DND-41 (cell line): ENCODE measurements around the gene FAM180B.

Source experiments
- ATAC-seq: fragments of 200-7000 bp; cut with Tn5 transposase; 3 replicates; pipeline ENCODE4 v1.9.1; 2021; ENCODE audit warnings: low read depth; ENCODE audit not compliant: insufficient read depth
- DNase-seq: peaks from one replicate; pipeline ENCODE4 v3.0.0-alpha.2; 2020
- H2AFZ ChIP-seq: 2 replicates; pipeline ENCODE4 v1.6.0; 2012; ENCODE audit warnings: low read depth, low read length
- H3K27ac ChIP-seq: 2 replicates; pipeline ENCODE4 v1.5.1; 2012; ENCODE audit warnings: low read length, inconsistent platforms
- H3K27me3 ChIP-seq: fragments of 200-600 bp; sonication (generic); 2 replicates; pipeline ENCODE4 v1.6.0; 2012; ENCODE audit warnings: low read length, mild to moderate bottlenecking, inconsistent platforms; ENCODE audit not compliant: insufficient read depth, poor library complexity
- H3K36me3 ChIP-seq: 2 replicates; pipeline ENCODE4 v1.5.1; 2012; ENCODE audit warnings: low read length, inconsistent platforms; ENCODE audit not compliant: insufficient read depth
- H3K4me1 ChIP-seq: 2 replicates; pipeline ENCODE4 v1.5.1; 2012; ENCODE audit warnings: mild to moderate bottlenecking, low read length; ENCODE audit not compliant: insufficient read depth
- H3K4me2 ChIP-seq: 2 replicates; pipeline ENCODE4 v1.6.0; 2012; ENCODE audit warnings: mild to moderate bottlenecking, moderate library complexity, low read length, inconsistent platforms; ENCODE audit not compliant: insufficient read depth
- H3K4me3 ChIP-seq, 2 experiments: fragments of 200-600 bp in 1 of 2; shearing (Covaris generic) in 1 of 2; 2 replicates each; pipeline ENCODE4 v1.5.1; 2012 to 2016; ENCODE audit warnings: inconsistent platforms in 2 of 2, low read length in 2 of 2, mild to moderate bottlenecking in 2 of 2, low read depth in 1 of 2, moderate library complexity in 1 of 2
- H3K79me2 ChIP-seq: 2 replicates; pipeline ENCODE4 v1.6.0; 2012; ENCODE audit warnings: low read length, inconsistent platforms; ENCODE audit not compliant: insufficient read depth
- H3K9ac ChIP-seq: 2 replicates; pipeline ENCODE4 v1.6.0; 2012; ENCODE audit warnings: low read depth, mild to moderate bottlenecking, inconsistent platforms, low read length, moderate library complexity
- H3K9me3 ChIP-seq: 2 replicates; pipeline ENCODE4 v1.5.1; 2012; ENCODE audit warnings: low read length, moderate library complexity, mild to moderate bottlenecking, inconsistent platforms; ENCODE audit not compliant: insufficient read depth, severe bottlenecking
- H4K20me1 ChIP-seq: 2 replicates; pipeline ENCODE4 v1.6.0; 2012; ENCODE audit warnings: low read length; ENCODE audit not compliant: insufficient read depth
- CTCF ChIP-seq: IDR thresholded peaks from 2 replicates; pipeline ENCODE4 v1.5.1; 2012; ENCODE audit warnings: borderline replicate concordance, low read length, moderate library complexity, mild to moderate bottlenecking; ENCODE audit not compliant: poor library complexity, severe bottlenecking; ENCODE audit errors: extremely low read depth
- EZH2 ChIP-seq: IDR thresholded peaks from 3 replicates; pipeline ENCODE4 v1.6.1; 2012; ENCODE audit warnings: borderline replicate concordance, low read depth, mild to moderate bottlenecking, moderate library complexity, low read length, inconsistent platforms; ENCODE audit not compliant: severe bottlenecking

Gene FAM180B

DNA sequence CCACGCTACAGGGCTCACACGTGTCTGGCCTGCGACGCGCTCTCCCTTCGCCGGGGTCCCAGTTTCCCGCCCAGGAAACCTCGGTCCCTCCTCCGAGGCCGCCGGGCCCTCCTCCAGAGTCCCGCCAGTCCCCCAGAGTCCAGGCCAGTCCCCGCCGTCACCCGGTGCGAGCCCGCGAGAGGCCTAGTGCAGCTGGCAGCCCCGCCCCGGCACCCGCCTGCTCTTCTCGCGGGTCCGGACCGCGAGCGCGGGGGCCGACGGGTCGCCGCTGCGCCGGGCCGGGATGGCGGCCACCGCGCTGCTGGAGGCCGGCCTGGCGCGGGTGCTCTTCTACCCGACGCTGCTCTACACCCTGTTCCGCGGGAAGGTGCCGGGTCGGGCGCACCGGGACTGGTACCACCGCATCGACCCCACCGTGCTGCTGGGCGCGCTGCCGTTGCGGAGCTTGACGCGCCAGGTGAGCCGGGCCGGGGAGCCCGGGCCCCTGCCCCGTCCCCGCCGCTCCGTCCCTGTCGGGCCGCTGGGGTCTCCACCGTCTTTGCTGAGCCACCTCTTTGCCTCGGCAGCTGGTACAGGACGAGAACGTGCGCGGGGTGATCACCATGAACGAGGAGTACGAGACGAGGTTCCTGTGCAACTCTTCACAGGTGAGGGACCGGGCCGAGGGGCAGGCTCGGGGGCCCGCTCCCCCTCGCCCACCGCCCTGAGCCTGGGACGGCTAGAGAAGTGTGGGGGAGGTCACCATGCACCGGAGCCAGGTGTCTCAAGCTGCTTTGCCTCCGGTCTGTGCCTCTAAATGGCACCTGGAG, 20.9 kb upstream of the FAM180B start, which contains the start of gene PTPMT1:
PTPMT1 (plus strand) TSS at position 260 of the 809 bp plus-strand sequence; CDS start at position 284, 24 bp downstream.
- TF ChIP-seq CTCF: no peak
- peak; percentile 95 for ATAC-seq

GRCh38 chr11:47566149-47566698, 20.3 kb upstream of the FAM180B start:
- H3K27ac ChIP-seq: peak overlapping the region; percentile 94

More for the DNA sequence above, 20.9 kb upstream of the FAM180B start, which contains the start of gene PTPMT1:
- peaks cover 61% of the 10 kb centered on the region for H3K79me2 ChIP-seq
- H3K27me3 ChIP-seq: no peaks in the 10 kb centered on the region
- H3K4me1 ChIP-seq: peaks cover 34% of the 10 kb centered on the region
- peak within 1 kb of the TSS; percentile 99 for H3K9ac ChIP-seq
- H3K4me2 ChIP-seq: peak within 1 kb of the TSS; percentile 97
- H2AFZ ChIP-seq: peak within 1 kb of the TSS; percentile 98
- peak; percentile 82 for DNase-seq
- no peaks in the 10 kb centered on the region for H3K9me3 ChIP-seq
- H3K4me3 ChIP-seq: peak within 1 kb of the TSS; percentile 90 to 100
- H3K36me3 ChIP-seq: peaks cover 27% of the 10 kb centered on the region
- peak within 1 kb of the TSS; percentile 94 for H3K27ac ChIP-seq
- 0 out of 2 replicates have a peak, but pooled peaks cover 3% of the 10 kb centered on the region for H4K20me1 ChIP-seq

DNA sequence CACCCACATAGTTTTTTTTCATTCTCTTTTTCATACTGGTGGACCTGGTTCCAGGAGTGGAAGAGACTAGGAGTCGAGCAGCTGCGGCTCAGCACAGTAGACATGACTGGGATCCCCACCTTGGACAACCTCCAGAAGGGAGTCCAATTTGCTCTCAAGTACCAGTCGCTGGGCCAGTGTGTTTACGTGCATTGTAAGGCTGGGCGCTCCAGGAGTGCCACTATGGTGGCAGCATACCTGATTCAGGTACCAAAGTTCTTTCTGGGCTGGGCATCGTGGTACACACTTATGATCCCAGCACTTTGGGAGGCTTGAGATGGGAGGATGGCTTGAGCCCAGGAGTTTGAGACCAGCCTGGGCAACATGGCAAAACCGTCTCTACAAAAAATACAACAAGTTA, 16.8 kb upstream of the FAM180B start:
- Histone ChIP-seq H2AFZ (no peak overlapping the region), H3K4me1 (peaks cover 28% of the 10 kb centered on the region), H3K27me3 (no peaks in the 10 kb centered on the region), H3K9me3 (no peaks in the 10 kb centered on the region), H4K20me1 (peaks cover 13% of the 10 kb centered on the region; the same call in 1 of the 2 replicates), H3K4me3 (no peak overlapping the region), H3K9ac (no peak overlapping the region), H3K36me3 (peaks cover 67% of the 10 kb centered on the region), H3K79me2 (peaks cover 87% of the 10 kb centered on the region), H3K27ac (no peak overlapping the region), H3K4me2 (no peak overlapping the region)
- DNase-seq (no peak), ATAC-seq (no peak)
- TF ChIP-seq EZH2 (no peak), CTCF (no peak)

More at GRCh38 chr11:47566149-47566698, 20.3 kb upstream of the FAM180B start:
- peak overlapping the region; percentile 98 for H2AFZ ChIP-seq
- 0 out of 2 replicates have a peak, but pooled peaks cover 3% of the 10 kb centered on the region for H4K20me1 ChIP-seq
- DNase-seq (peak; percentile 19), ATAC-seq (no peak)
- peak overlapping the region; percentile 90 to 100 for H3K4me3 ChIP-seq
- no peaks in the 10 kb centered on the region for H3K27me3 ChIP-seq
- H3K4me1 ChIP-seq: peaks cover 34% of the 10 kb centered on the region
- H3K4me2 ChIP-seq: peak overlapping the region; percentile 97
- peak overlapping the region; percentile 99 for H3K9ac ChIP-seq
- H3K79me2 ChIP-seq: peaks cover 67% of the 10 kb centered on the region
- TF ChIP-seq CTCF (no peak), EZH2 (no peak)
- peaks cover 34% of the 10 kb centered on the region for H3K36me3 ChIP-seq
- no peaks in the 10 kb centered on the region for H3K9me3 ChIP-seq
